SJCRH30 (cell line): ENCODE results near the gene CDC42SE1. TPM values are rescaled to one million over a fixed set of nuclear protein-coding genes. Genes with fewer than 3 reads are reported as not detected.

Experiments
- DNase-seq, 2 experiments: peaks; one replicate each; pipeline ENCODE4 v3.0.0-alpha.2; 2015 to 2020
- H3K27ac ChIP-seq: fragments of 250-450 bp; sonication (Bioruptor Pico); 2 replicates; pipeline ENCODE4 v1.5.1; 2020; ENCODE audit warnings: mild to moderate bottlenecking, moderate library complexity
- H3K27me3 ChIP-seq: fragments of 250-450 bp; sonication (Bioruptor Pico); 2 replicates; pipeline ENCODE4 v1.5.1; 2020; ENCODE audit warnings: mild to moderate bottlenecking, moderate library complexity
- H3K36me3 ChIP-seq: fragments of 250-450 bp; sonication (Bioruptor Pico); 2 replicates; pipeline ENCODE4 v1.5.1; 2020; ENCODE audit warnings: mild to moderate bottlenecking, moderate library complexity
- H3K4me1 ChIP-seq: fragments of 250-450 bp; sonication (Bioruptor Pico); 2 replicates; pipeline ENCODE4 v1.5.1; 2020; ENCODE audit warnings: mild to moderate bottlenecking, moderate library complexity
- H3K4me3 ChIP-seq: fragments of 250-450 bp; sonication (Bioruptor Pico); 2 replicates; pipeline ENCODE4 v1.5.1; 2020; ENCODE audit warnings: mild to moderate bottlenecking, moderate library complexity
- H3K9me3 ChIP-seq: fragments of 250-450 bp; sonication (Bioruptor Pico); replicated peaks from 2 replicates; pipeline ENCODE4 v1.5.1; 2020; ENCODE audit warnings: mild to moderate bottlenecking, moderate library complexity
- total RNA-seq: library from RNA; depleted of rRNA; stranded (reverse); fragments of >200 nt; shearing (Covaris generic); gene quantifications from 2 replicates; pipeline ENCODE4 v1.2.3, GENCODE V29; 2014

CDC42SE1 gene
- total RNA-seq, 1 experiment from 2014 or later: 48.3 TPM

- no peak for DNase-seq
Observed at GRCh38 chr1:151039521-151039920, 19.9 kb downstream of the CDC42SE1 start.

GRCh38 chr1:151037032-151037431, 22.4 kb downstream of the CDC42SE1 start:
- H3K4me3 ChIP-seq: no peak overlapping the region
- no peaks in the 10 kb centered on the region; the same call in 1 of the 2 replicates for H3K36me3 ChIP-seq
- H3K9me3 ChIP-seq: no peaks in the 10 kb centered on the region
- no peak for DNase-seq
- no peak overlapping the region for H3K27ac ChIP-seq
- no peaks in the 10 kb centered on the region for H3K27me3 ChIP-seq
- no peaks in the 10 kb centered on the region for H3K4me1 ChIP-seq

More at GRCh38 chr1:151039521-151039920, 19.9 kb downstream of the CDC42SE1 start:
- H3K4me1 ChIP-seq: no peaks in the 10 kb centered on the region
- H3K4me3 ChIP-seq: no peak overlapping the region
- H3K9me3 ChIP-seq: no peaks in the 10 kb centered on the region
- H3K27me3 ChIP-seq: no peaks in the 10 kb centered on the region
- H3K36me3 ChIP-seq: no peaks in the 10 kb centered on the region
- H3K27ac ChIP-seq: no peak overlapping the region

GRCh38 chr1:151036356-151036755, 23.1 kb downstream of the CDC42SE1 start, which contains the start of gene BNIPL:
Gene BNIPL (plus strand): TSS chr1:151036586. CDS start chr1:151036726, 140 bp downstream.
- no peaks in the 10 kb centered on the region for H3K27me3 ChIP-seq
- no peak within 1 kb of the TSS for H3K27ac ChIP-seq
- DNase-seq: no peak
- no peaks in the 10 kb centered on the region for H3K9me3 ChIP-seq
- H3K4me1 ChIP-seq: no peaks in the 10 kb centered on the region
- H3K36me3 ChIP-seq: no peaks in the 10 kb centered on the region; the same call in 1 of the 2 replicates
- H3K4me3 ChIP-seq: no peak within 1 kb of the TSS

GRCh38 chr1:151035167-151035566, 24.3 kb downstream of the CDC42SE1 start:
- Histone ChIP-seq H3K36me3 (no peaks in the 10 kb centered on the region; the same call in 1 of the 2 replicates), H3K27ac (no peak overlapping the region), H3K4me1 (no peaks in the 10 kb centered on the region), H3K27me3 (no peaks in the 10 kb centered on the region), H3K9me3 (no peaks in the 10 kb centered on the region), H3K4me3 (no peak overlapping the region)
- DNase-seq: no peak

GRCh38 chr1:151032164-151032563, 27.3 kb downstream of the CDC42SE1 start:
- H3K4me1 ChIP-seq: no peaks in the 10 kb centered on the region
- H3K4me3 ChIP-seq: no peak overlapping the region
- no peaks in the 10 kb centered on the region; the same call in 1 of the 2 replicates for H3K36me3 ChIP-seq
- DNase-seq: no peak
- no peaks in the 10 kb centered on the region for H3K9me3 ChIP-seq
- H3K27me3 ChIP-seq: no peaks in the 10 kb centered on the region
- no peak overlapping the region for H3K27ac ChIP-seq

- Histone ChIP-seq H3K36me3 (no peaks in the 10 kb centered on the region), H3K9me3 (no peaks in the 10 kb centered on the region), H3K27ac (no peak overlapping the region), H3K4me1 (peaks cover 7% of the 10 kb centered on the region), H3K4me3 (no peak overlapping the region), H3K27me3 (no peaks in the 10 kb centered on the region)
- no peak for DNase-seq
Observed at GRCh38 chr1:151026460-151026859, 33.0 kb downstream of the CDC42SE1 start.

GRCh38 chr1:151024540-151025146, 34.8 kb downstream of the CDC42SE1 start:
- peaks cover 7% of the 10 kb centered on the region for H3K4me1 ChIP-seq
- H3K36me3 ChIP-seq: no peaks in the 10 kb centered on the region
- H3K9me3 ChIP-seq: no peaks in the 10 kb centered on the region
- H3K27ac ChIP-seq: no peak overlapping the region
- no peaks in the 10 kb centered on the region for H3K27me3 ChIP-seq
- H3K4me3 ChIP-seq: no peak overlapping the region
- peak; percentile 77 to 80 for DNase-seq

GRCh38 chr1:151013518-151013917, 45.9 kb downstream of the CDC42SE1 start:
- no peaks in the 10 kb centered on the region for H3K4me1 ChIP-seq
- no peaks in the 10 kb centered on the region for H3K36me3 ChIP-seq
- H3K4me3 ChIP-seq: no peak overlapping the region
- H3K9me3 ChIP-seq: no peaks in the 10 kb centered on the region
- no peaks in the 10 kb centered on the region for H3K27me3 ChIP-seq
- no peak overlapping the region for H3K27ac ChIP-seq
- no peak for DNase-seq

- no peak overlapping the region for H3K27ac ChIP-seq
- no peaks in the 10 kb centered on the region for H3K4me1 ChIP-seq
- no peaks in the 10 kb centered on the region for H3K9me3 ChIP-seq
- no peaks in the 10 kb centered on the region for H3K27me3 ChIP-seq
- H3K4me3 ChIP-seq: no peak overlapping the region
- H3K36me3 ChIP-seq: no peaks in the 10 kb centered on the region
- DNase-seq: no peak
Observed at GRCh38 chr1:151012684-151013471, 46.5 kb downstream of the CDC42SE1 start.

GRCh38 chr1:151011154-151011850, 48.1 kb downstream of the CDC42SE1 start:
- no peaks in the 10 kb centered on the region for H3K9me3 ChIP-seq
- H3K27me3 ChIP-seq: no peaks in the 10 kb centered on the region
- DNase-seq: no peak
- H3K4me1 ChIP-seq: no peaks in the 10 kb centered on the region
- H3K36me3 ChIP-seq: no peaks in the 10 kb centered on the region
- no peak overlapping the region for H3K4me3 ChIP-seq
- no peak overlapping the region for H3K27ac ChIP-seq

- no peak for DNase-seq
- Histone ChIP-seq H3K27me3 (no peaks in the 10 kb centered on the region), H3K9me3 (no peaks in the 10 kb centered on the region), H3K4me3 (no peak overlapping the region), H3K27ac (no peak overlapping the region), H3K36me3 (no peaks in the 10 kb centered on the region), H3K4me1 (peaks cover 3% of the 10 kb centered on the region; the same call in 1 of the 2 replicates)
Observed at GRCh38 chr1:151010346-151010726, 49.1 kb downstream of the CDC42SE1 start.

GRCh38 chr1:151009674-151010345, 49.6 kb downstream of the CDC42SE1 start:
- Histone ChIP-seq H3K9me3 (no peaks in the 10 kb centered on the region), H3K36me3 (no peaks in the 10 kb centered on the region), H3K4me1 (peaks cover 3% of the 10 kb centered on the region; the same call in 1 of the 2 replicates), H3K4me3 (no peak overlapping the region), H3K27ac (no peak overlapping the region), H3K27me3 (no peaks in the 10 kb centered on the region)
- no peak for DNase-seq

GRCh38 chr1:151009206-151009587, 50.2 kb downstream of the CDC42SE1 start:
- H3K27ac ChIP-seq: no peak overlapping the region
- no peaks in the 10 kb centered on the region for H3K36me3 ChIP-seq
- DNase-seq: no peak

More at GRCh38 chr1:151009206-151009587, 50.2 kb downstream of the CDC42SE1 start:
- Histone ChIP-seq H3K4me1 (peaks cover 3% of the 10 kb centered on the region; the same call in 1 of the 2 replicates), H3K27me3 (no peaks in the 10 kb centered on the region), H3K9me3 (no peaks in the 10 kb centered on the region), H3K4me3 (peak overlapping the region; percentile 76)
